Epidermal melanocyte (primary cell): ENCODE data around the gene VWF.

ENCODE experiments used
- DNase-seq: peaks from one replicate; pipeline ENCODE4 v3.0.0; 2011; ENCODE audit warnings: low spot score; ENCODE audit not compliant: insufficient read length

The VWF gene

GRCh38 chr12:5954661-5955060, 169.8 kb downstream of the VWF start:
- DNase-seq, result no peak

- no peak for DNase-seq
These were observed 170.5 kb downstream of the VWF start for GRCh38 chr12:5953835-5954586.

- DNase-seq, result no peak
These were observed 172.4 kb downstream of the VWF start for GRCh38 chr12:5952031-5952430.

DNA sequence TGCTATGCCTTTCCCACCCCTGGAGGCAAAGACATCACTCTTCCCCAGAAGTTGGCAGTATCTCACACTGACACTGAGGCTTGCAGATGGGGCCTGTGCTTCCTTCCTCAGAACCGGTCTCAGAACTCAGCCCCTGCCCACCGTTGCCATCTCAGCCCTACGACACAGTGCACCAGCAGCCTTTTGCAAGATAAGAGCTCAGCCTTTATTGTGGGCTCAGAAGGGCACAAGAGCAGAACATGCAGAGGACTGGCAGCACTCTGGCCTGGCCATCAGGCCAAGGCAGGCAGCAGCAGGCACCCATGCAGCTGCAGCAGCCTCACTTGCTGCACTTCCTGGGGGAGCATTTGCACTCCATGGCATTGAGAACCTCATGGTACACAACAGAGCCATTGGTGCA, 175.8 kb downstream of the VWF start:
- DNase-seq, result no peak

- DNase-seq, result no peak
These were observed 177.5 kb downstream of the VWF start for GRCh38 chr12:5947006-5947405.

DNA sequence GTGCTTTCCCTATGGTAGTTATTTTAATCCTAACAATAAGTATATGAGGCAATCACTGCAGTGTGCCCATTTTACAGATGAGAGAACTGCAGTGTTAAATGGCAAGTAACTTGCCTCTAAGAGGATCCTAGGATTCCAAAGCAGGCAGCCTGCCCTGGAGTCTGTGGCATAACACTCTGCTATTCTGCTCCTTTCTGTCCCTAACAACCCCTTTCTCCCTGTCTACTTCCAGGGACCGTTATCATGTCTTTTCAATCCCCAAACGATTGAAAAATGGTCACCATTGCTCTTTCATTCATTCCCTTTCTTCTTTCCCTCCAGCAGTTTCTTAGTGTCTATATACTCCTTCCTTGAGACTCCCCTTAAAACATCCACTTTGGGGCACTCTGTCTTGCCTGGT, 178.1 kb downstream of the VWF start:
- no peak for DNase-seq

GRCh38 chr12:5945071-5946008, 179.1 kb downstream of the VWF start, which contains the start of gene ANO2:
TSS of gene ANO2 (minus strand) at chr12:5945259. CDS start at chr12:5945217, 42 bp downstream.
- no peak for DNase-seq

- DNase-seq, result no peak
These were observed 179.8 kb downstream of the VWF start for GRCh38 chr12:5944688-5945070.

DNA sequence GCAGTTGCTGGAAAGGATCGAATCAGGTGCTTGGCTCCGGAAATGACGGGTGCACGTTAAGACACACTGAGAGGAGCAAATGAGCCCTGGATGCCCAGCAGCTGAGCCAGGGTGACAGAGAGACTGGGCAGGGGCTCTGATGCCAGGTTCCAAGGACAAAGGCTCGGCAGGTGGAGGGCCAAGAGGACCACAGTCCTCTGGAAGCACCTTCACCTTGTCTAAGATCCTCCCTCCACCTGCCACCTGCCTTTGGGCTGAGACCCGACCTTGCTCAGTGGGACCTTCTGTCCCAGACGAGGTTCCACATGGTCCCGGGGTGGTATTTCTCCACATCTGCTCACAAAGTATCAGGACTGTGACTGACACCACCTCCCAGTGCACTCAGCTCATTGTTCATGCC, 180.4 kb downstream of the VWF start:
- DNase-seq, result no peak

DNA sequence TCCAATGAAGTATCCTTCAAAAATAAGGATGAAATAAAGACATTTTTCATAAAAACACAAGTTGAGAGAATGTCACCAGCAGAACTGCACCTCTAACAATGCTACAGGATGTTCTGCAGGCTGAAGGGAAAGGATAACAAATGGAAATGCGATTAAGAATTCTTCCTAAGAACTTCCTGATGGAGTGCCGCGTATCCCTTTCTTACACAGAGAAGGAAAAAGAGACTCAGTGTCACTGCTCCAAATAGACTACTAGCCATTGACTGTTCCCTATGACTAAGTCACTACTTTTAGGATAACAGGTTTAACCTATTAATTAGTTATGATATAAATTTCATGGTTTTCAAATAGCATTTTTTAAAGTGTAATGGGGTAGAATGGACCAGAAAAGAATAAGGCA, 182.6 kb downstream of the VWF start:
- DNase-seq, result no peak

DNA sequence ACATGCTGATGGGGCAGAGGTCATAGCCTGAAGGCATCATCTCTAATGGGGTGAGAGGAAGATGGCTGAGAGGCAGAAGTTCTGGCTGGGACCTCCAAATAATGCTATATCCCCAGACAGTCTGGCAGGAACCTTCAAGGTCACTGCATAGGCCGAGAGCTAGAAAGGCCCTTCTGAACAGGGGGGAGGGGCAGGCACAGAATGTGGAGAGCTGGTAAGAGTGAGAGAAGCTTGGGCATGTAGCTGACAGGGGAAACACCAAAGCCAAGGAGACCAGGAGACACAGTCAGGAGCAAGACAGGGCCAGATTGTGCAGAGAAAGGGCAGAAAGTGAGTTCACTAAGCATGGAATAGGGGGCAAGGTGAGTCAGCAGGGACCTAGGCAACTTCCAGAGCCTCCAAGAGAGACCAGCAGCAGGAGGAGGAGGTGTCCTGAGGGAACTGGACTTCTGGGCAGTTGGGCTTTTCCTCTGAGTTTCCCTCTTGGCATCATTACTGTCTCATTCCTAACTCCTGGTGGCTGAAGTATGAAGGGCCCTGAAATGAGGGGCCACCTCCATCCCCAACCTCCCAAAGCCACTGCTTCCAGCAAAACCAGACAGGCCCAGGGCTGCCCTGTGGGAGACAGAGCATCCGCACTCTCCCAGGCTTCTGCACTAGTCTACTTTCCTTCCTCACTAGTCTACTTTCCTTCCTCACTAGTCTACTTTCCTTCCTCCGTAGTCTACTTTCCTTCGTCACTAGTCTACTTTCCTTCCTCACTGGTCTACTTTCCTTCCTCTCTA, 196.5 kb downstream of the VWF start:
- no peak for DNase-seq

DNA sequence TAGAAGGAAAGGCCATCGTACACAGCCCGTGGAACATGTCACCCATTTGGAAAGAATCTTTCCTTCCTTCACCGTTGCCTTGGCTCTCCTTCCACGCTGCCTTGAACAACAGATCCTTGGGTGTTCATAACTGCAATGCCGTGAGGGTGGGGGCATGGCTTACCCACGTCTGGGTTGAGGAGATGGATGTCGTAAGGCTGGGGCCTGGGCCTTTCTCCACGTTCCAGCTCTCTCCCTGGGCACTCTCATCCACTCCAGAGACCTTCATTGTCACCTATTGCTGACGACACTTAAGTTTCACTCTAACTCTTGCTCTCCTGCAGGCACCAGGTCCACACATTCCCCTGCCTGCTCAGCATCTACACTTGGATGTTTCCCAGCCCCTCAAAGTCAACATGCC, 198.8 kb downstream of the VWF start:
- no peak for DNase-seq

DNA sequence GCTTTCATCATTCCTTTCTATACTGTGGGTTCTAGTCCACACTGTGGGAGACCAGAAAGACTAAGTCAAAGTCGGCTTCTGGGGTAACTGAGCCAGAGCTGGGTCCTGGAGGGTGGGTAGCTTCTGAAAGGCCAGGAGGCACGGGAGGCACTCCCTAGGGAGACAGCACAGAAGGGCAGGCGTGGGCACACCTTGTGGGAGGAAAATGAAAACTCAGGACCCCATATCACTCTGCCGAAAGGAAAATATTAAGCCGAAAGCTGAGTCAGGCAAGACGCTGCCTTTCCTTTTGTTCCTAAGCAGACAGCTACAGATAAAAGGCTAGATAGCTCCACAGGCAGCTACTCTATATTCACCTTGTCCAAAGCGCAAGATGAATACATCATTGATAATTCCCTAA, 200.1 kb downstream of the VWF start:
- DNase-seq, result no peak

GRCh38 chr12:5923751-5924150, 200.7 kb downstream of the VWF start:
- no peak for DNase-seq

DNA sequence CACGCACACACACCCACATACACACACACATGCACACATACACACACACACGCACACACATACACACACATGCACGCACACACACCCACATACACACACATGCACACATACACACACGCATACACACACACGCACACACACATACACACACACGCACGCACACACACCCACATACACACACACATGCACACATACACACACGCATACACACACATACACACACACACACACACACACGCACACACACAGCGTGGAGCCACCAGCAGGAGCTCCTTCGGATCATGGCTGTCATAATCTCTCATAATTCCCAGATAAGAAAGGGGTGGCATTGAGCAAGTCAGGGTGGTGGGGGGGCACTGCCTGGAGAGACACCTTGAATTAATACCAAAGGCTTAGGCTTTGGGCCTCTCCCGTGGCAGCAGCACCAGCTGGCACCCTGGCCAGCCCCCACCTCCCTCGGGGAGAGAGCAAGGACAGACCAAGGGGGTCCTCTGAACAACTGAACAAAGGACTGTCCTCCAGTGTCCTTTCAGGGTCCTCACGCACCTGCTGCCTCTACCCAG, 201.3 kb downstream of the VWF start:
- DNase-seq, result no peak

DNA sequence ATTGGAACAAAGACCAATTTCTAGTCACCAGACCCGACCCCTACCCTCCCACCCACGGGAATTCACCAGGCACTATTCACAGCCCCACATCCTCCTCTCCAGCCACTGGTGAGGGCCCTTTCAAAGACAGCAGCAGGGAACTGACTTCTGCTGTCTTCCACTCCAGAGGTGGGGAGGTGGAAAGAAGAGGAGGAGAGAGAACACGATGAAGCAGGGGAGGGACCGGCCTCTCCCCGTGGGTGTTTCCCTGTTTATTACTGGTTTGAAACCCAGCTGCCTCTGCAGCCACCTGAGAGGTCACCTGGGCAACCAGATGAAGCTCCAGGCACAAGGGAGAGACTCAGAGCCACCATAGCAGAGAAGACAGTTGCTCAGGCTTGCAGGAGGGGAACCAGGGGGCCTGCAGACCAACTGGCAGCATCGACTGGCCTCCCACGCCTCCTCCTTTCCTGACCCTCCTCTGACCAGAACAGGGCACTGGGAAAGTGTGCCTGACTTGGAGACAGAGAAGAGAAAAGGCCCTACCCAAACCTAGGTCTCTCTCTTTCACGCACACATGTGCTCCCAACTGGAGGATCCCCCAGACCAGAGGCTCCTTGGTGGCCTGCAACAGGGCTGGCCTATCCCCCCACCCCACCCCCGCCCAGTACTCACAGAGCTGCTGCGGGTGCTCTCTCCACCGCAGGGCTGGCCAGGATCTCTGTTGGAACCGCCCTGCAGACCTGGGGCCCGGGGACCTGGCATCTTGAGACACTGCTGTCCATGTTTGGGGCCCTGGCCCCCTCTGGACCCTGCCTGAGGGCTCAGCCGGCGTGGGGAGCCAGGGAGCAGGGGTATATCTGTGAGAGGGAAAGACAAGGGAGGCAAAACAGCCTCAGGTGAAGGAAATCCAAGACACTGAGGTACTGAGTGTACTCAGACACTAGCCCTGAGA, 202.2 kb downstream of the VWF start:
- DNase-seq, result no peak

- no peak for DNase-seq
These were observed 203.2 kb downstream of the VWF start for GRCh38 chr12:5921027-5921909.

- DNase-seq, result peak; percentile 3
These were observed 207.6 kb downstream of the VWF start for GRCh38 chr12:5916785-5917290.

DNA sequence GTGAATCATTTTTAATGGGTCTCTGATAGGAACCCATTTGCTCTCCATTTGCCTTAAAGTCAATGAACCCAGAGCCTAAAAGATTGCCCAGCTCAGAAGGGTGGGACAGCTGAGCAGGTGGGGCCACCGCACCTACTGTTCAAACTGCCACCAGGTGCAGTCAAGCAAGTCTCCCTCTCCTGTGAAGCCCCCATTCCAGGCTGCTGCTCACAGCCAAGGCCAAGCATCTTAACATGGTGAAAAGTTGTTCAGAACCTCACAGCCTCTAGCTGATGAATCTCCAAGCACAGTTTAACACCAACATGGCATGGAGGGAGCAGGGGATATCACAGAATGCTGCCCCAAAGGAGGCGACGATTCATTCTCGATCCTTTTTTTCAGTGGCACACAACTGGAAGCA, 209.0 kb downstream of the VWF start:
- no peak for DNase-seq
